Hindlimb muscle (tissue), 1 donor: ENCODE results near the gene TRIP4. TPM values are rescaled to one million over a fixed set of nuclear protein-coding genes. Genes with fewer than 3 reads are reported as not detected.
A peak's percentile ranks its signal among the peaks of the same experiment; 100 is the strongest.
"Not testable (repeated sequence)": the region's sequence is repeated elsewhere in the genome, so short reads cannot be mapped to it uniquely, and the experiment has no call there.

ENCODE experiments used
- DNase-seq: peaks from one replicate; pipeline ENCODE4 v3.0.0-alpha.2; 2013
- polyA plus RNA-seq: library from polyadenylated mRNA; unstranded; fragments of 120-200 nt; gene quantifications from one replicate; pipeline ENCODE4 v1.2.1, GENCODE V29; 2013; ENCODE audit not compliant: insufficient read length

The TRIP4 gene
- polyA plus RNA-seq = 28.6 TPM

DNA sequence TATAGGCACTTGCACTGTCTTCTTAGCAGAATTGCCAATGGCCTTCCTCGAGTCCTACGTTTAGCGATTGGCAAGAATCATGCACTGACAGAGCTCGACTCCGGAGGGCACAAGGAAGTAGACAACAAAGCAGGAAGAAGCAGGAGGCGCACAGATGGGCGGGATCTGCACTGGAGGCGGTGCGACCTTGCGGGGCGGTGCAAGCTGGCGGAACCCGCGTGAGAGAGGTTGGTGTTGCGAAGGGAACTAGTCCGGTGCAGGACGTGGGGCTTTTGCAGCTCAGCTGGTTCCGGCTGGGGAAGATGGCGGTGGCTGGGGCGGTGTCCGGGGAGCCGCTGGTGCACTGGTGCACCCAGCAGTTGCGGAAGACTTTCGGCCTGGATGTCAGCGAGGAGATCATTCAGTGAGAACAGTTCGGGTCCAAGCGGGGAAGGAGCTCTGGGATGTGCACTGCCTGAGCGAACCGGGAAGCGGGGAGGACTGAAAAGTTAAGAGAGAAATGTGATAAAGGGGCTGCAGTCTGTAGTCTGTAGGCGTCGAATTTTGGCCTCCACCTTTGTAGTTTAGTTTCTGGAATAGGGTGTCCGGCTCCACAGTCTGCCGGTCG is at the start of gene TRIP4:
Gene TRIP4, plus strand, starts transcription at position 275 of the 607 bp plus-strand sequence. Its CDS starts 28 bp downstream, at position 303.
- DNase-seq = peak; percentile 94

DNA sequence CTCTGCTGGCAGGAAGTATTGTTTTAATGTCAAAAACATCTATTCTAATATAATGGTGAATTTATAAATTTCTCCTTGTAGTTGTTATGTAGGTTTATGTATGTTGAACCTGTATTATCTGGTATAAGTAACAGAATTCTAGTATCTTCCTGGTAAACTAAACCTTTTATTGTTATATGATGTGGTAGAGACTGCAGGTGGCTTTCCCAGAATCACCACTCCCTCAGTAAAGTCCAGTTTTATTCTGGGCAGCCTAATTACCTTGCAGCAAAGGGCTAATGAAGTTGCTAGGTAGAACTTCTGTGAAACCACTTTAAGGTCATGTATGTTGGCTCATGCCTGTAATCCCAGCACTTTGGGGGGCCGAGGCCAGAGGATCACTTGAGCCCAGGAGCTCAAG is 47.3 kb upstream of the TRIP4 start:
- DNase-seq = no peak

DNA sequence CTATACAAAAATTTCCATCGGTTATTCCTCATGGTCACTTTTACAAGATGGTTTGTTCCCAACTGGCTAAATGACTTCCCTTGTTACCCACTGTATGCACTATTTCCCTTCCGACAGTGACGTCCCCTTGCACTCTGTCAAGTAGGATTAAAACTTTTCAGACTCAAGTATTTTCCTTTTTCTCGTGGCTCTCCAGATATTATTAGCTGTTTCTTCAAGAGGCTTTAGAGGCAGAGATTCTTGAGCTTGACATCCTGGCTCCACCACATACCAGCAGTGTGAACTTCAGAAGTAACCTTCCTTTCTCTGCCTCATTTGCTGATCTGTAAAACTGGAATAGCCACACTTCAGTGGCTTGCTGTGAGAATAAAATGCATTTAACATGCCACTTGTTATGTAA is 45.7 kb upstream of the TRIP4 start:
- no peak for DNase-seq

GRCh38 chr15:64343222-64343621 is 44.4 kb upstream of the TRIP4 start:
- peak; percentile 1 for DNase-seq

GRCh38 chr15:64343841-64344240 is 43.8 kb upstream of the TRIP4 start:
- no peak for DNase-seq

DNA sequence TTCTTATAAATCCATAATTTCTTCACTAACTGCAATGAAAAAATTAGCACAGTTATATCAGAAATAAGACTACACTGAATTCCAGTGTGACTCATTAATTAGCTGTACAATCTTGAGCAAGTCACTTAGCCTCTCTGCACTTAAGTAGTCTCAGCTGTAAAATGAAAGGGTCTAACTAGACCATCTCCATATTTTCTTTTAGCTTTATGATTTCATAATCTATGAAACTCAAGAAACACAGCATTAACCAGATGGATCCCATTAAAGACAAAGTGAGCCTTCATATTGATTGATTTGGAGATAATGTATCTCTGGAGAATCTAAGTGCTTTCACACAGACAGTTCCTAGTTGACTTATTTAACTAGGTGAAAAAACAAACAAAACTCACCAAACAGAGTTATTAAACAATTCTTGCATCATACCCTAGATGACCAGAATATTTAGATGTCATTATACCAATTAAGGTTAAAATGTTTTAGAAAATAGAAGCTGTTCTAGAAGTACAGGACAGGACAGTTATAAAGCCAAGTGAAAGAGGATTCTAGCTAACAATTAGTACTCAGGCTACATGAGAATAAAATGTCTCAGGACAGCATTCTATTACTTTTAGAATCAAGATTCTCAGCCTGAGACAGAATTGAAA is 42.9 kb upstream of the TRIP4 start:
- DNase-seq = no peak

DNA sequence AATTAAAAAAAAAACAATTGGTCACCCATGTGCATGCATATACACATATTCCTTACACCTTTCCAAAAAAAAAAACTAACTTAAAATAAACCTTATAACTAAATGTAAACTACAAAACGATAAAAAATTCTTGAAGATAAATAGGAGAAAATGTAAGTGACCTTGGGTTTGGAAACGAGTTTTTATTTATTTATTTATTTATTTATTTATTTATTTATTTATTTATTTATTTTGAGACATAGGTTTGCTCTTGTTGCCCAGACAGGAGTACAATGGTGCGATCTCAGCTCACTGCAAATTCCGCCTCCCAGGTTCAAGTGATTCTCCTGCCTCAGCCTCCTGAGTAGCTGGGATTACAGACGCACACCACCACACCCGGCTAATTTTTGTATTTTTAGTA is 41.4 kb upstream of the TRIP4 start:
- not testable (repeated sequence) for DNase-seq

GRCh38 chr15:64348455-64348854 is 39.2 kb upstream of the TRIP4 start:
- DNase-seq = no peak

DNA sequence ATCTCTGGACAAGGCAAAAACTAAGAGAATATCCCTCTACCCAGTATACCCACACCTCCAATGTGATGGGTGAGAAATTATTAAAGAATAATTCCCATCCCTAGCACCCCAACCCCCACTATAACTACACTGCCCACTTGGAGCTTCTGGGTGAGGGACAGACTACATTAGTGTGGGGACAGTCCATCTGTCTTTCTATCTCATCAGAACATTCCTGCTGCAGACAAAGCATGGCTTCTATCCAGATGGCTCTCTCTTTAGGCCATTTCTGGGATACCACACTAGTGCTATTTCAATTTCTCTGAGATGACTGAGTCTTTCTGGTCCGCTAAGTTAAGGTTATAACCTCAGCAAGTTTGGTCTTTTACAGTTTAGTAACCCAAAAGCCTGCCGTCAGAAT is 38.3 kb upstream of the TRIP4 start:
- DNase-seq = no peak

GRCh38 chr15:64351265-64351664 is 36.4 kb upstream of the TRIP4 start:
- no peak for DNase-seq

- DNase-seq = no peak
These were observed 32.8 kb upstream of the TRIP4 start for GRCh38 chr15:64354688-64355344.

DNA sequence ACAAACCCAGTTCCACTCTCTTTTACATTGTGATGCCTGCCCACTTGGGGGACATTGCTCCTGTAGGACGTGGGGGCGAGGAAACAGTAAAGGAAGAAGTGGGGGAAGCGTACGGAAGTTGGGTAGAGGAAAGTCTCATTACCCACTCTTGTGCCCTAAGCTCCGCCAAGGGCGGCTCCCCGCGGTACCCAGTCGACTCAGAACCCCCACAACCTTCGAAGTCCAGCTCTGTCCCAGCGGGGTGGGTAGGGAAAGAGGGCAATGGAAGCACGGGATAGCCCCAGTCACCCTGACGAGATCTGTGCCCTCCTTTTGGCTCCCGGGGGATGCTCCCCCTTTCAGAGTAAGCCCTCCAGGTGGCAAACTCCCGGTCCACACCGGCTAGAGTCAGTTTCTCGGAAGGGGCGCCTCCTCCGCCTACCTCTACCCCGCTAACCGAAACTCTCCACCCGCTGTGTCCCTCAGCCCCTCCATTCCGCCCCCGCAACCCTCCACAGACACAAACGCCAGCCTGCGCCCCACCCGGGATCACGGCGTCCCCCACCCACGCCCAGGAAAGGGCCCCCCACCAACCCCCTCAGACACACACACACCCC is 32.2 kb upstream of the TRIP4 start:
- peak; percentile 24 for DNase-seq

DNA sequence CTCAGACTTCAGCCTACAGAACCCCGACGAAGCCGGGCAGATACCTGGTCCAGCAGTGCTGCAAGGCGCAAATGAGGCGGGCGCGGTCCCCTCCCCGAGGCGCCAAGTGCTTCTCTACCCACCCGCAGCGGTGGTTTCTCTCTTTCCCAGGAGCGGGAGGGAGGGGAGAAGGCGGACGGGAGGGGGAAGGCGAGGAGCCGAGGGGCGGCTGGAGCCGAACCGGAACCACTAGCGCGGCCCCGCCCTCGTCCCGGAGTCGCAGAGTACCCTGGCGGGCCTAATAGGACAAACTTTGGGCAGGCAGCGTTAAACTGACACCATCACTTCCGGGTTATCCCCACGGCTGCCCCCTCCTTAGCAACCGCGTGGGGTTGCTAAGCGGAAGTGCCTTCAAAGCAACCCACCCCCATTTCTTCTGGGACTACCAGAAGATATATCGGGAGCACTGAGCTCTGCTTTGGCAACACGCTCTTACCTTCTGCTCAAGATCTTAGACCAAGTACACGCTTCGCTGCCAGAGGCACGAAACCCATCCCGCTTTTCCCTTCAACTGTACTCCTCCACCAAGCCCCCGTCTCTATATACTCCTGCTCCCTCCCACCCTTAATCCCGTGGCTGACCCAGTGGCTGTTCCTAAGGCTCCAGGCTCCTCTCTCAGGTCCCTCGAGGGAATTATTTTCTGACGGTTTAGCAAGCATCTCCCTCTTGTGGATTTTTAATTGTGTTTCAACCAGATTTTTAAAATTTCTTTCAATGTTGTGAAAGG is 31.5 kb upstream of the TRIP4 start, which contains the start of gene CSNK1G1:
Gene CSNK1G1, minus strand, starts transcription at position 230 of the 766 bp plus-strand sequence. CDS start 55,674 bp downstream, outside the sequence.
- DNase-seq = peak; percentile 98

DNA sequence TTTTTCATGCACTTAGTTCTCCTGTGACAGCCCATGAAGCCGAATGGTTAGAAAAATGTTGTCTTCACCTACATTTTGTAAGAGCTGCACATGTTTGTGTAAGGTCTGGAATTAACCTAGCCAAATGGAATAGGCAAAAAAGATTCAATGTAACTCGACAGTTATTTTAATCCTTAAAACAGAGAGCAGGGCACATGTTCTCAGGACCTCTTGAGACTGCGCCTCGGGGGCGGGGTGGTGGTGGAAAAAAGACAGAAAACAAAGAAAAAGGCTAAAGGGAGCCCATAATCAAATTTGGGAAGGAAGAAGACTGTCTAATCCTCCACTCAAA is 31.0 kb upstream of the TRIP4 start:
- DNase-seq = peak; percentile 2

- no peak for DNase-seq
These were observed 26.4 kb upstream of the TRIP4 start for GRCh38 chr15:64361259-64361658.

GRCh38 chr15:64369078-64369607 is 18.5 kb upstream of the TRIP4 start:
- DNase-seq = no peak

DNA sequence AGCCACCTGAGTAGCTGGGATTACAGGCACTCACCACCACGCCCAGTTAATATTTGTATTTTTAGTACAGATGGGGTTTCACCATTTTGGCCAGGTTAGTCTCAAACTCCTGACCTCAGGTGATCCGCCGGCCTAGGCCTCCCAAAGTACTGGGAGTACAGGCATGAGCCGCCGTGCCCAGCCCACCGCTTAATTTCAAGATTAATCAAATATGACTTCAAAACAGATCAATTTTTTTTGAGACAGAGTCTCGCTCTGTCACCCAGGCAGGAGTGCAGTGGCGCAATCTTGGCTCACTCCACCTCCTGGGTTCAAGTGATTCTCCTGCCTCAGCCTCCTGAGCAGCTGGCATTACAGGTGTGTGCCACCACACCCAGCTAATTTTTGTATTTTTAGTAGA is 16.3 kb upstream of the TRIP4 start:
- DNase-seq = not testable (repeated sequence)

DNA sequence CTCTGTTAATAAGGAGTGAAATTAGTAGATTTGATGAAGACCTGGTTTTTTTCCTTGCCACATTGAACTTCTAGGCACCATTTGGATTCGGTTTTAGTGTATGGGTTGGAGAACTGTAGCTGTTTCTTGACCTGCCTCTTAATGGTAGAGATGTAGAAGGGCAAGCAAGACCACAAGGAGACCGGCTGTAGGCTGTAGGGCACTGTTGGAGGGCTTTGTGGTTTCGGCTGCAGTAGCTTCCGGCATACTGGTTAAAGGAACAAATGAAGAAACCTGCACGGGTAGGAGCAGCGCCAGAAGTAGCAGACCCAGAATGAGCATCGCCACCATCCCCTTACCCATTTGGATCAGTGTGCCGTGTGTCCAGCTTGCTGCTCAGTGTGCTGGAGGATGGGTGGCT is 14.3 kb upstream of the TRIP4 start:
- no peak for DNase-seq

GRCh38 chr15:64379216-64379960 is 8.2 kb upstream of the TRIP4 start:
- DNase-seq = no peak

- not testable (repeated sequence) for DNase-seq
These were observed 7.3 kb upstream of the TRIP4 start for GRCh38 chr15:64380130-64380870.
